ENCODE data around the gene IPO13.

- TF ChIP-seq CTCF (IDR thresholded peaks at IDR 0.05; ENCODE audit: borderline replicate concordance, extremely low read depth, low read length, poor library complexity, severe bottlenecking) (no peak), EZH2 (IDR thresholded peaks at IDR 0.05; ENCODE audit: borderline replicate concordance, low read depth, low read length, severe bottlenecking) (no peak)
These were observed 36.1 kb downstream of the IPO13 start for GRCh38 chr1:43982808-43983207.
